ENCODE results near the gene CAMK4.

GRCh38 chr5:111509119-111509518 is 284.9 kb downstream of the CAMK4 start:
- TF ChIP-seq ATF2 (IDR thresholded peaks at IDR 0.05; ENCODE audit: low read length) (no peak), SP1 (IDR thresholded peaks at IDR 0.05; ENCODE audit: low read depth, low read length) (no peak), ATF3 (IDR thresholded peaks at IDR 0.05; ENCODE audit: insufficient read depth, low read depth, low read length) (no peak), GTF2F1 (IDR thresholded peaks at IDR 0.05; ENCODE audit: borderline replicate concordance, low read depth, low read length) (no peak)
- TF ChIP-seq, protein P1, sequence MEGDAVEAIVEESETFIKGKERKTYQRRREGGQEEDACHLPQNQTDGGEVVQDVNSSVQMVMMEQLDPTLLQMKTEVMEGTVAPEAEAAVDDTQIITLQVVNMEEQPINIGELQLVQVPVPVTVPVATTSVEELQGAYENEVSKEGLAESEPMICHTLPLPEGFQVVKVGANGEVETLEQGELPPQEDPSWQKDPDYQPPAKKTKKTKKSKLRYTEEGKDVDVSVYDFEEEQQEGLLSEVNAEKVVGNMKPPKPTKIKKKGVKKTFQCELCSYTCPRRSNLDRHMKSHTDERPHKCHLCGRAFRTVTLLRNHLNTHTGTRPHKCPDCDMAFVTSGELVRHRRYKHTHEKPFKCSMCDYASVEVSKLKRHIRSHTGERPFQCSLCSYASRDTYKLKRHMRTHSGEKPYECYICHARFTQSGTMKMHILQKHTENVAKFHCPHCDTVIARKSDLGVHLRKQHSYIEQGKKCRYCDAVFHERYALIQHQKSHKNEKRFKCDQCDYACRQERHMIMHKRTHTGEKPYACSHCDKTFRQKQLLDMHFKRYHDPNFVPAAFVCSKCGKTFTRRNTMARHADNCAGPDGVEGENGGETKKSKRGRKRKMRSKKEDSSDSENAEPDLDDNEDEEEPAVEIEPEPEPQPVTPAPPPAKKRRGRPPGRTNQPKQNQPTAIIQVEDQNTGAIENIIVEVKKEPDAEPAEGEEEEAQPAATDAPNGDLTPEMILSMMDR (IDR thresholded peaks at IDR 0.05; ENCODE audit: control extremely low read depth in 1 of 3, insufficient read depth in 1 of 3, low read depth in 1 of 3, low read length in 3 of 3): no peak

Data from H1 (cell line).